ENCODE measurements around the gene ROPN1L.
"Not testable (repeated sequence)": the region's sequence is repeated elsewhere in the genome, so short reads cannot be mapped to it uniquely, and the experiment has no call there.

DNA sequence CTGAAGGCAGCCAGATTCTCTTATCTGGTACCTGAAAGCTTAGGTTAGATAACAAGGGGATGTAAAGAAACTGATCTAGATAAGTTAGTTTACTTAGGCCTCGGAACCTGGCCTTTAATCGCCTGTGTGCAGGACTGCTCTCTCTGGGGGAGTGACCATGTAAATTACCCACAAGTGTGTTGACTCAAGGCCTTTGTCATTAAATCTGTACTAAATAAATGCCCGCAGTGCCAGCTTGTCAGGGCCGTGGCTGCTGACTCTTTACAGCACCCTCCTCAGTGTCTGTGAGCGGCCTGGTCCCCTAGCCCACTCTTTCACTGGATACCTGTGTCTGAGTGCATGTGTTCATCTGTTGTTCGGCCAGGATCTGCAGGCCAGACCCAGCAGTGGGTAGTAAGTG lies 52.8 kb downstream of the ROPN1L start:
- TF ChIP-seq, protein P1, sequence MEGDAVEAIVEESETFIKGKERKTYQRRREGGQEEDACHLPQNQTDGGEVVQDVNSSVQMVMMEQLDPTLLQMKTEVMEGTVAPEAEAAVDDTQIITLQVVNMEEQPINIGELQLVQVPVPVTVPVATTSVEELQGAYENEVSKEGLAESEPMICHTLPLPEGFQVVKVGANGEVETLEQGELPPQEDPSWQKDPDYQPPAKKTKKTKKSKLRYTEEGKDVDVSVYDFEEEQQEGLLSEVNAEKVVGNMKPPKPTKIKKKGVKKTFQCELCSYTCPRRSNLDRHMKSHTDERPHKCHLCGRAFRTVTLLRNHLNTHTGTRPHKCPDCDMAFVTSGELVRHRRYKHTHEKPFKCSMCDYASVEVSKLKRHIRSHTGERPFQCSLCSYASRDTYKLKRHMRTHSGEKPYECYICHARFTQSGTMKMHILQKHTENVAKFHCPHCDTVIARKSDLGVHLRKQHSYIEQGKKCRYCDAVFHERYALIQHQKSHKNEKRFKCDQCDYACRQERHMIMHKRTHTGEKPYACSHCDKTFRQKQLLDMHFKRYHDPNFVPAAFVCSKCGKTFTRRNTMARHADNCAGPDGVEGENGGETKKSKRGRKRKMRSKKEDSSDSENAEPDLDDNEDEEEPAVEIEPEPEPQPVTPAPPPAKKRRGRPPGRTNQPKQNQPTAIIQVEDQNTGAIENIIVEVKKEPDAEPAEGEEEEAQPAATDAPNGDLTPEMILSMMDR (IDR thresholded peaks at IDR 0.05 in 8 of 11, conservative IDR thresholded peaks at IDR 0.05 in 3 of 11): not testable (repeated sequence)
- not testable (repeated sequence) for TF ChIP-seq POLR2AphosphoS5, POLR2A (IDR thresholded peaks at IDR 0.05)
